Suprapubic skin (tissue), 3 donors: ENCODE results near the gene TARS2.

Experiments used
- CTCF ChIP-seq, 2 donors: fragments of 200-600 bp in 1 of 2; fragments of 450-650 bp in 1 of 2; sonication (generic) in 1 of 2; IDR thresholded peaks; one replicate each; pipeline ENCODE4 v1.5.1; 2016 to 2019; ENCODE audit warnings: antibody characterized with exemption in 2 of 2, mild to moderate bottlenecking in 1 of 2, moderate library complexity in 1 of 2
- EP300 ChIP-seq: sonication (generic); formaldehyde crosslinking; IDR thresholded peaks from one replicate; pipeline ENCODE4 v1.6.1; 2017; ENCODE audit warnings: antibody characterized with exemption

DNA sequence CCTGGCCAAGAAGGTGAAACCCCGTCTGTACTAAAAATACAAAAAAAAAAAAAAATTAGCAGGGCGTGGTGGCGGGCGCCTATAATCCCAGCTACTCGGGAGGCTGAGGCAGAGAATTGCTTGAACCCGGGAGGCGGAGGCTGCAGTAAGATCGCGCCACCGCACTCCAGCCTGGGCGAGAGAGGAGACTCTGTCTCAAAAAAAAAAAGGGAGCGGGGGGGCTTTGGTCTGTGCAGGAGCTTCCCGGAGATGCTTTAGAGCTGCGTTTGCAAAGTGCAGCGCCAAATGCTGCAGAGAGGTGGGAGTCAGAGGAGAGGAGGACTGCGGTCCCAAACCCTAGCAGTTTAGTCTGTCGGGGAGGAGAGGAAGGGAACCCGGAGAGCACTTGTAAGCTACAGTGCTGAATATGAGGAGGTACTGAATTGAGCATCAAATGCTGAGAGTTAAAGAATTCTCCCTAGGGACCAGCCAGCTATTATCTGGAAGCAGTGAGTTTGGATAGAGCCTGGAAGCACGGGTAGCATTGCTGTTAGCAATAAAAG is 28.9 kb downstream of the TARS2 start:
- no peak for TF ChIP-seq CTCF (IDR thresholded peaks at IDR 0.05)
- no peak for TF ChIP-seq EP300
